ENCODE measurements around the gene SCN1B. TPM values are rescaled to one million over a fixed set of nuclear protein-coding genes. Genes with fewer than 3 reads are reported as not detected.
"Not testable (repeated sequence)": the region's sequence is repeated elsewhere in the genome, so short reads cannot be mapped to it uniquely, and the experiment has no call there.

The SCN1B gene
- total RNA-seq, 1 donor from 2014 or later: 4.8 TPM

GRCh38 chr19:35015954-35016351 lies 14.3 kb upstream of the SCN1B start:
- no peak for DNase-seq (ENCODE audit: low spot score)

GRCh38 chr19:35017507-35017906 lies 12.8 kb upstream of the SCN1B start:
- no peak for DNase-seq (ENCODE audit: low spot score)

- no peak for DNase-seq (ENCODE audit: low spot score)
Observed at GRCh38 chr19:35018379-35018778, 11.9 kb upstream of the SCN1B start.

DNA sequence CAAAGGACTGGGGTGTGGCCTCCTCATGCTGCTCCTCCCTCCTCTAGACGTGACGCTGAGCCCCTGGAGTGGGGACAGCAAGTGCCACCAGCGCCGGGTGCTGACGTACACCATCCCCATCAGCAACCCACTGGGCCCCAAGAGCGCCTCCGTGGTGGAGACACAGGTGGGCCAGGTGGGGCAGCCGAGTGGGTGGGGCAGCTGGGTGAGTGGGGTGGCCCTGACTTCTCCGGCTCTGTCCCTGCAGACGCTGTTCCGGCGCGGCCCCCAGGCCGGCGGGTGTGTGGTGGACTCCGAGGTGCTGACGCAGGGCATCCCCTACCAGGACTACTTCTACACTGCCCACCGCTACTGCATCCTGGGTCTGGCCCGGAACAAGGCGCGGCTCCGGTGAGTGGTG lies 11.1 kb upstream of the SCN1B start:
- DNase-seq (ENCODE audit: low spot score): no peak

DNA sequence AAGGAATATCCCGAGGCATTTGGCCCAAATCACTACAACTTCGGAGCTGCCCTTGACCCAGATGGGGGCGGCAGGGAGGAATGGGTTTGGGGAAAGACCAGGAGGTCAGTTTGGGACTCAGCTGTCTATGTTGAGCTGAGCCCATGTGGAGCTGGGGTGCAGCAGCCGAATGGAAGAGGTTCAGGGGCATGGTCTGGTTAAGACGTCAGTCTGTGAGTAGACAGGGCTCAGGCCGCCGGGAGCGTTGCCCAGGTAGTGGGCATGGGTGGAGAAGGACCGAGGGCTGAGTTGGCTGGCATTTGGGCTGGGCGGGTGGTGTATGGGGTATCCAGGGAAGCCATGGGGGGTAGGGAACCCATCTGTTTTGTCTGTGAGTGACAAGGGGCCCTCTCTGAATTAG lies 9.3 kb upstream of the SCN1B start:
- DNase-seq (ENCODE audit: low spot score): no peak

DNA sequence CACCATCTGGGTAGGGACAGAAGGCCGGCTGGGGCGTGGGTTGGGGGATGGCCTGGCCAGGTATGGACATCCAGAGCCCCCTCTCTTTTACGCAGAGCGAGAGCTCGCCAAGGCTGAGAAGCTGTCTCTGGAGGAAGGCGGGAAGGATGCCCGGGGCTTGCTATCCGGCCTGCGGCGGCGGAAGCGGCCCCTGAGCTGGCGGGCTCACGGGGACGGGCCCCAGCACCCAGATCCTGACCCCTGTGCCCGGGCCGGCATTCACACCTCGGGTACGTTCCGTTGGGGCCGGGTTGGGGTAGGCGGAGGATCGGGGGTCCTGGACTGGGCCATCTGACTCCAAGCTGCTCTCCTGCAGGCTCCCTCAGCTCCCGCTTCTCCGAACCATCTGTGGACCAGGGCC lies 8.7 kb upstream of the SCN1B start:
- no peak for DNase-seq (ENCODE audit: low spot score)

DNA sequence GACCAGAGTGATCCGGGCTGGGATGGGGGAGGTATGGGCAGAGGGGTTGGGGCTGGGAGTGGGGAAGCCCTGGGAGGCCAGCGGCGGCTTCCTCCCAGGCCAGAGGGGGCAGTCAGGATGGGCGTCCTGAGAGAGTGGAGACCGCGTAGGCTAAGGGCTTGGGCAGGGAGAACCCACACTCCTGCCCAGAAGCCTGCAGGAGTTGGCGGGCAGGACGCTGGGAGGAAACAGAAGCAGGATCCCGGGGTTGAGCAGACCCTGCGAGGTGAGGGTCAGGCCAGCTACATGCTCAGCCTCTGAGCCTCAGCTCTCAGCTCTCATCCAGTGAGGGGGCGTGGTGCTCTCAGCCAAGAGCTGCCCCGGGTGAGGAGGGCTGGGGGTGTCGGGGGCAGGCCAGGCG lies 7.8 kb upstream of the SCN1B start:
- no peak for DNase-seq (ENCODE audit: low spot score)

GRCh38 chr19:35023428-35023827 lies 6.8 kb upstream of the SCN1B start:
- no peak for DNase-seq (ENCODE audit: low spot score)

DNA sequence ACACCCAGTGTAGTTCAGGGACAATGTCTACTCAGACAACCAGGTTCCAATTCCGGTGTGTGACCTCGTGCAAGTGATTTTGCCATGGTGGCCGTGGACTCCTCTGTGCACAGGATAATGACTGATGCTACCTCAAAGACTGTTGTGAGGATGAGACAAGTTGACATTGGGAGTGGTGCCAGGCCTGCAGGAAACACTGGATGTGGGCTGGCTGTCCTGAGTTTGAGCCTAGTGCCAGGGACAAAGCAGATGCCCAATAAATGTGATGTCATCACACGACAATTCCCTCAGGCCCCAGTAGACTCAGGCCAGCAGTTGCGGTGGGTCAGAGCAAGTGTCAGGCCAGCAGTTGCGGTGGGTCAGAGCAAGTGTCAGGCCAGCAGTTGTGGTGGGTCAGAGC lies 6.2 kb upstream of the SCN1B start:
- DNase-seq (ENCODE audit: low spot score): no peak

DNA sequence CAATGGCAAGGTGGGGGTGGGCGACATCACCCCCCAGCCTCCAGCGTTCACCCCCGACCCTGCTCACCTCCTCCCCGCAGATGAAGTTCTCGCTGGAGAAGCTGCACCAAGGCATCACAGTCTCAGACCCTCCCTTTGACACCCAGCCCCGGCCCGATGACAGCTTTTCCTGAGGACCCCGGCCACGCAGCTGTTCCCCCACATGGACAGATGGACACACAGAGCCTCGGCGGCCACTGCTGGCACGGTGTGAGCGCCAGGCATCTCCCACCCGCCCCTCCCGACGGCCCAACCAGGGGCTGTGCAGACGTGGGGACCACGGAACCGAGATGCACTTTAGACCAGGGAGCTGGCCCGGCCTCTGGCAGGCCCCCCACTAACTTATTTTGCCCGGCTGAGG lies 4.3 kb upstream of the SCN1B start:
- no peak for DNase-seq (ENCODE audit: low spot score)

DNA sequence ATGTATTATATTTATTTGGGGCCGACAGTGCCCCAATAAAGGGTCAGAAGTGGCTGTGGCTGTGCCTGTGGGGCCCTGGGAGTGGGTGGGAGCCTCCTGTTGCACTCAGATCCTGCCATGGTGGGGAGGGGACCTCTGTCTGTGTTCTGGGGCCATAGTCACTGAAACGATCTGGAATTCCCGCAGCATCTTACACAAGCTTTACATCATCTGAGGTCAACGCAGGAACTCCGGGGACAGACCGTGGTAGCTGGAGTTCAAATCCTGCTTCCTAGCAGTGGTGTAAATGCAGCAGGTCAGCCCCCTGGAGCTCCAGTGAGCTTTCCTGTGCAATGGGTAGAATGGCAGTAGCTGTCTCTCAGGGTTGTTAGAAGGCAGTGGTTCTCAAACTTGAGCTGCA lies 3.9 kb upstream of the SCN1B start:
- no peak for DNase-seq (ENCODE audit: low spot score)

DNA sequence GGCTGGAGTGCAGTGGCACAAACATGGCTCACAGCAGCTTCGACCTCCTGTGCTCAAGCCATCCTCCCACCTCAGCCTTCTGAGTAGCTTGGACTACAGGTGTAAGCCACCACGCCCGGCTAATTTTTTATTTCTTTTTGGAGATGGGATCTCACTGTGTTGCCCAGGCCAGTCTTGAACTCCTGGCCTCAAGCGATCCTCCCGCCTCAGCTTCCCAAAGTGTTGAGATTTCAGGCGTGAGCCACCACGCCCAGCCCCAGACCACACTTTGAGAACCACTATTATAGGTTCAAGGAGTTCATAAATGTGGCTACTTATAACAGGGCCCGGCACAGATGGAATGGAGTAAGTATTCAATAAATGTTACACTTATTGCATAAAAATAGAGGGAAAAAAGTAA lies 3.3 kb upstream of the SCN1B start:
- no peak for DNase-seq (ENCODE audit: low spot score)

- no peak for DNase-seq (ENCODE audit: low spot score)
Observed at GRCh38 chr19:35027851-35028599, 2.2 kb upstream of the SCN1B start.

GRCh38 chr19:35028600-35028885 lies 1.7 kb upstream of the SCN1B start:
- not testable (repeated sequence) for DNase-seq (ENCODE audit: low spot score)

DNA sequence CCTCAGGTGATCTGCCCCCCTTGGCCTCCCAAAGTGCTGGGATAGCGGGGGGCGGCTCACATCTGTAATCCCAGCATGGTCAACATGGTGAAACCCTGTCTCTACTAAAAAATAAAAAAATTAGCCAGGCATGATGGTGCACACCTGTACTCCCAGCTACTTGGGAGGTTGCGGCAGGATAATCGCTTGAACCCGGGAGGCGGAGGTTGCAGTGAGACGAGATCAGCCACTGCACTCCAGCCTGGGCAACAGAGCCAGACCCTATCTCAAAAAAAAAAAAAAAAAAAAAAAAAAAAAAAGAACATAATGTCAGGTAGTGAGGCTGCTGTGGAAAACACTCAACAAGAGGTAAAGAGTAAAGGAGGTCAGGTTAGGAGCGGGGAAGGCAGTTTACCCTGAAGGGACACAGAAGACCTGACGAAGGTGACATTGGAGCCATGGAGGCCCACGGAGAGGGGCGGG lies 964 bp upstream of the SCN1B start:
- not testable (repeated sequence) for DNase-seq (ENCODE audit: low spot score)

DNA sequence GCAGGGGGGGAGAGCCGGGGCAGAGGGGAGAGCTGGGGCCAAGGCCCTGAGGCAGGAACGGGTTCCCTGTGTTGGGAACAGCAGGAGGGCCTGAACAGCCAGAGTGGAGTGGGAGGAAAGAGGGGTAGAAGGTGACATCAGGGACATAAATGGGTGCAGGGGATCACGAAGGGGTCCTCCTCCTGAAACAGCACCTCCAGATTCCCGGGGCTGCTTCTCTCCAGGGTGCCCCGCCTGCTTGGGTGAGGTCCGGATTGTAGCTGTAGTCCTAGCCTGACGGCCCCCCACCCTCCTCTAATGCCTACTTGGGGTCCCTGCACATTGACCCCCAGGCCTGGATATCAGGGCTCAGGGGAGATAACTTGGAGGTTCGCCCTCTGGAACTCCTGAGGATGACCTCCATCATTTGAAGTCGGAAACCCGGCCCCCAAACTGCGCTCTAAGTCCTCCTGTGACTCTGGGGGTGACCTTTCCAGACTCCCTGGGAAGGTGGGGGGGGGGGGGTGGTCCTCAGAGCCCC lies 473 bp upstream of the SCN1B start:
- DNase-seq (ENCODE audit: low spot score): no peak

DNA sequence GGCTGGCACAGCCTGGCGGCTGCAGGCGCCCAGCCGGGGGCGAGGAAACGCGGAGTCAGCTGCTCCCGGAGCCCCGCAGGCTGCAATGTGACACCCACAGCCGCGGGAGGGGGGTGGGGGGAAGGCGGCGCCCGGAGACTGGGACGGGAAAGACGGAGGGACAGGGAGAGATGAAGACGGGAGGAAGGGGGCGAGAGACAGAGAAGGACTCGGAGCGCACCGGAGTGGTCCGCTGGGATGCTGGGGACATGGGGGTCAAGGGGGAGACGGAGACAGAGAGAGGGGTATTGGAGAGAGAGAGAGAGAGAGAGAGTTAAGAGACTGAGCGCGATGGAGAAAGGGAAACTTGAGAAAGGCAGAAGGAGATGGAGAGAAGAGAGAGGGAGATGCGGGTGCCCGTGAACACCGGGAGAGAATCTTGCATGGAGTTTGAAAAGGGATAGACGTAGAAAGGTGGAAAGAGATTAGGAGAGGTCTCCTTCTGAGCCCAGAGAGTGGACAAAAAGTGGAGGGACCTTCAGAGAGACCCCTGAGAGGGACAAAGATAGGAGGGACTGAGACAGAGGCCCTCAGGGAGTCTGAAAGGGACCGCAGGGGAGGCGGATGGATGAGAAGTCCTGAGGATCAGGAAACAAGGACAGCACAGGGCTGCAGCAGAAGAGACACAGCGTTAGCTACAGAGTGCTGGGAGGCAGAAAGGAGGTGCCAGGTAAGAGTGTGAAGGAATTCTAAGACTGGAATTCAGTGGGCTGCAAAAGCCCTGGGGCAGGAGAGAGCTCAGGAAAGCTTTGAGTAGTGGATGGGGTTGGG lies 1.0 kb downstream of the SCN1B start:
- DNase-seq (ENCODE audit: low spot score): no peak

DNA sequence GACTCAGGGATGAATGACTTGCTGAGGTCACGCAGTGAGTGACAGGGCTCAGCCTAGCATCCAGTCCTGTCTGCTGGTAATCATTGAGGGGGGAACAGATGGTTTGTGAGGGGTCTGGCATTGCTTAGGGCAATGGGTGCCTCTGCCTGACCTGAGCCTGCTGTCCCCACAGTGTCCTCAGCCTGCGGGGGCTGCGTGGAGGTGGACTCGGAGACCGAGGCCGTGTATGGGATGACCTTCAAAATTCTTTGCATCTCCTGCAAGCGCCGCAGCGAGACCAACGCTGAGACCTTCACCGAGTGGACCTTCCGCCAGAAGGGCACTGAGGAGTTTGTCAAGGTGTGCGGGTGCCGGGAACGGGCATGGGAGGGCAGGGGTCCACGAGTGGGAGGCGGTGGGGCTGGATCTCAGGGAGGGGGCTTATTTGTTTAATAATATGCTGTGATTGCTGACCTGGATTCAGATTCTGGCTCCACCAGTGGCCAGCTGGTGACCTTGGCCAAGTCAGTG lies 2.1 kb downstream of the SCN1B start:
- no peak for DNase-seq (ENCODE audit: low spot score)

DNA sequence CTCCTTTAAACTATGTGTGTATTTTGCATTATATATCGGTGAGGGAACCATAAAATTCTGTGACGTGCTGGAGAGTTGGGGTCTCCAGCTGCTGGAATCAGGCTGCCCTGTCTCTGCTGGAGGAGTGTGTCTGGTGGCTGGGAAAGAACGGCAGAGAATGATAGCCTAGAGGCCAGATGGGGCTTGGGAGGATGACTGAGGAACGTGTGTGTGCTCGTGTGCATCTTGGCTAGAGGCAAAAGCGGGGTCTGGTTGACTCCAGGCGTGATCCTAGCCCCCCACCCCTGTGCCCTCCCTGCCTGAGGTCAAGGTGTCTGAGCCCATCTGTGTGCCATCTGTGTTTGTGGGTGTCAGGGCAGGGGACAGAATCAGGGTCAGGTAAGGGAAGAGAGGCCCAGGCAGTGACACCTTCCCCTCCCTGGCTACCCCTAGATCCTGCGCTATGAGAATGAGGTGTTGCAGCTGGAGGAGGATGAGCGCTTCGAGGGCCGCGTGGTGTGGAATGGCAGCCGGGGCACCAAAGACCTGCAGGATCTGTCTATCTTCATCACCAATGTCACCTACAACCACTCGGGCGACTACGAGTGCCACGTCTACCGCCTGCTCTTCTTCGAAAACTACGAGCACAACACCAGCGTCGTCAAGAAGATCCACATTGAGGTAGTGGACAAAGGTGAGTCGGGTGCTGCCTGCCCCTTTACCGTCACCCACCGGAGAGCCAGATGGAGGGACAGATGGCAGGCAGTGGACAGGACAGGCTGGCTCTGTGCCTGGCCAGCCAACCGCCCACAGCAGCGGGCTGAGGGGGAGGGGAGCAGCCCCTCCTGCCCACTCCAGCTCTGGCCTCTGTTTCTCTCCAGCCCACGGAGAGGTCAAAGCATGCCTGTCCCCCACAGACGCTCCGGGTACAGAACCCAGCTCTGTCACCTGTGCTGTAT lies 3.1 kb downstream of the SCN1B start:
- no peak for DNase-seq (ENCODE audit: low spot score)

- no peak for DNase-seq (ENCODE audit: low spot score)
Observed at GRCh38 chr19:35034005-35034502, 3.8 kb downstream of the SCN1B start.

DNA sequence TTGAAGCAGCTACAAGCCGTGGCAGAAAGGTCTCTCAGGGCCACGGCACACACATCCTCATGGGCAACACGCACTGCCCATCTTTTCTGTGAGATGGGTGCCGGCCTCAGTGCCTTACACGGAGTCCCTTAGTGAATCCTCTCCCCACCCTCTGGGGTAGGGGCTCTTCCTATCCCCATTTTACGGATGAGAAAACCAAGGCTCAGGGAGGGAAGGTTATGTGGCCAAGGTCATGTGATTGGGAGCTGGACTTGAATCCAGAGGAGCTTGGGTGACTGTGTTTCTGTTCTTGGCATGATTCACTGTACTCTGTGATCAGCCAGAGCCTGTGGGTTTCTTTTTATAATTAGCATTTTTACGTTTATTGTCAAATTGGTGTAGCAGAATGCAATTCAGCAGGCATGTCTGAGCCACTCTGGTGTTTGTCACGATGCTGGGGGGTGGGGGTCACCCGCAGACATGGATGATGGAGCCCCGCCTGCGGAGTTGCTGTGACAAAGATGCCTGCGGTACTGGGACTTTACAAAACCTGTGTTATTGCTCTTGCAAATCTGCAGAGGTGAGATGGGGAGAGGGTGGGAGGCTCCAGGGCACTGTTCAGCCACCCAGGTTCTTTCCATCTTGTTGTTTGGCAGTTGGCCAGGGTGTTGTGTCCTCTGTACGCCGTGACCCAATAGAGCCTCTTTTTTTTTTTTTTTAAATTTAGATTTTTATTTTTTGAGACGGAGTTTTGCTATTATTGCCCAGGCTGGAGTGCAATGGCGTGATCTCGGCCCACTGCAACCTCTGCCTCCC lies 4.5 kb downstream of the SCN1B start:
- DNase-seq (ENCODE audit: low spot score): no peak
